ENCODE results near the gene CHTF18.

DNA sequence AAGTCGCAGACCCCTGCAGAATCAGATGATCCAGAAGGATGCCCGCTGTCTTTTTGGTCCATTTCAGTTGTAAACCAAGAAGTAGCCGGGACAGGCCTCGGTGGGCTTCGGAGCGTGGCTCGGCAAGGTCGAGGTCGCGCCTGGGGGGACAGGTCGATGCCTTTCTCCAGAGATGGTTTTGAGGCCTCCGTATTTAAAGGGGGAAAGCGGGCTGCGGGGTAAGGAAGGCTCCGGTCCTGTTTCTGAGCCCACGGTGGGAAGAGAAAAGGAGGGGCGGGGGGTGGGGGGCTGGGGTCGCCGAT is 19.6 kb downstream of the CHTF18 start:
- TF ChIP-seq CTCF (IDR thresholded peaks at IDR 0.05) (no peak), POLR2A (IDR thresholded peaks at IDR 0.05; ENCODE audit: low read depth) (no peak), EP300 (IDR thresholded peaks at IDR 0.05) (no peak), POLR2AphosphoS5 (IDR thresholded peaks at IDR 0.05) (no peak)
